H1 (cell line): ENCODE measurements around the gene PLEKHN1. TPM values are rescaled to one million over a fixed set of nuclear protein-coding genes. Genes with fewer than 3 reads are reported as not detected.

Experiments used
- CTCF ChIA-PET: fragments of 300-600 bp; sonication (Branson Sonifier 250); formaldehyde crosslinking; loops from one replicate; lab custom pipeline; 2021; ENCODE audit not compliant: partially characterized antibody; lab: Charles Lee
- POLR2A ChIA-PET: fragments of 300-600 bp; sonication (Branson Sonifier 250); formaldehyde crosslinking; loops from one replicate; lab custom pipeline; 2021; ENCODE audit warnings: inconsistent platforms; ENCODE audit not compliant: partially characterized antibody; lab: Charles Lee
- DNase-seq, 2 experiments: peaks; one replicate each; pipeline versions ENCODE4 v3.0.0 to v3.0.0-alpha.2; 2010 to 2022; ENCODE audit warnings: low spot score in 2 of 2, low read depth in 1 of 2, mixed read lengths in 1 of 2
- FAIRE-seq: peaks from 2 replicates; lab custom pipeline; 2011; peaks lifted over from hg19 to GRCh38; lab: Jason Lieb, UNC
- H2AFZ ChIP-seq: 2 replicates; pipeline ENCODE4 v1.8.1; 2012; ENCODE audit warnings: low read length, inconsistent platforms
- H2AK5ac ChIP-seq: 2 replicates; pipeline ENCODE4 v1.6.1; 2013; ENCODE audit warnings: low read depth, low read length
- H2BK120ac ChIP-seq: replicated peaks from 2 replicates; pipeline ENCODE3; 2013; ENCODE audit warnings: low read depth, low read length, inconsistent platforms
- H2BK12ac ChIP-seq: 2 replicates; pipeline ENCODE4 v1.6.1; 2013; ENCODE audit warnings: low read depth, low read length
- H2BK15ac ChIP-seq: 2 replicates; pipeline ENCODE4 v1.6.1; 2013; ENCODE audit warnings: low read length
- H2BK20ac ChIP-seq: 2 replicates; pipeline ENCODE4 v1.6.1; 2013; ENCODE audit warnings: low read length
- H2BK5ac ChIP-seq: 2 replicates; pipeline ENCODE4 v1.6.1; 2013; ENCODE audit warnings: low read depth, low read length
- H3K14ac ChIP-seq: 2 replicates; pipeline ENCODE4 v1.6.1; 2013; ENCODE audit warnings: inconsistent platforms; ENCODE audit not compliant: insufficient read length
- H3K18ac ChIP-seq: 2 replicates; pipeline ENCODE4 v1.6.1; 2013; ENCODE audit warnings: low read length; ENCODE audit errors: extremely low read depth
- H3K23ac ChIP-seq: 2 replicates; pipeline ENCODE4 v1.6.1; 2013; ENCODE audit warnings: inconsistent platforms; ENCODE audit not compliant: insufficient read length
- H3K23me2 ChIP-seq: 2 replicates; pipeline ENCODE4 v1.6.1; 2013; ENCODE audit warnings: low read depth, low read length
- H3K27ac ChIP-seq: 2 replicates; pipeline ENCODE4 v1.6.1; 2011; ENCODE audit warnings: low read depth, low read length, inconsistent platforms
- H3K27me3 ChIP-seq, 4 experiments: replicated peaks in 1 of 4; 1 replicate in 1 of 4; 2 replicates in 3 of 4; pipeline versions ENCODE4 v1.6.1 to v1.8.1; 2011 to 2013; ENCODE audit warnings: low read length in 3 of 4, mild to moderate bottlenecking in 3 of 4, inconsistent platforms in 2 of 4, mixed read lengths in 2 of 4, moderate library complexity in 1 of 4; ENCODE audit not compliant: control insufficient read depth in 3 of 4, insufficient read depth in 3 of 4; ENCODE audit errors: extremely low read depth in 1 of 4
- H3K36me3 ChIP-seq, 4 experiments: 2 replicates each; pipeline versions ENCODE4 v1.6.1 to v1.8.1; 2011 to 2013; ENCODE audit warnings: mild to moderate bottlenecking in 4 of 4, low read length in 3 of 4, moderate library complexity in 2 of 4, control low read depth in 1 of 4, inconsistent platforms in 1 of 4; ENCODE audit not compliant: insufficient read depth in 4 of 4, control insufficient read depth in 2 of 4
- H3K4ac ChIP-seq: replicated peaks from 2 replicates; pipeline ENCODE3; 2013; ENCODE audit warnings: low read length, low read depth, mixed read lengths, inconsistent platforms; ENCODE audit not compliant: insufficient read length
- H3K4me1 ChIP-seq, 4 experiments: replicated peaks in 1 of 4; 1 replicate in 1 of 4; 2 replicates in 3 of 4; pipeline versions ENCODE4 v1.6.1 to v1.8.1; 2011 to 2013; ENCODE audit warnings: low read length in 3 of 4, inconsistent platforms in 2 of 4, mixed read lengths in 1 of 4; ENCODE audit not compliant: insufficient read depth in 4 of 4, control insufficient read depth in 3 of 4
- H3K4me2 ChIP-seq, 2 experiments: 2 replicates each; pipeline versions ENCODE4 v1.6.1 to v1.8.1; 2011 to 2013; ENCODE audit warnings: low read depth in 2 of 2, low read length in 2 of 2, control low read depth in 1 of 2, inconsistent platforms in 1 of 2, mild to moderate bottlenecking in 1 of 2; ENCODE audit not compliant: insufficient read depth in 1 of 2
- H3K4me3 ChIP-seq, 4 experiments: fragments of 200-600, 300-600 bp in 1 of 4; sonication (generic), shearing (Covaris generic), sonication (Bioruptor Twin) in 1 of 4; 2 replicates each; pipeline versions ENCODE4 v1.5.1 to v1.8.1; 2011 to 2016; ENCODE audit warnings: low read length in 4 of 4, low read depth in 3 of 4, control low read depth in 2 of 4, inconsistent platforms in 2 of 4, mild to moderate bottlenecking in 2 of 4, mixed read lengths in 1 of 4, moderate library complexity in 1 of 4; ENCODE audit not compliant: insufficient read depth in 2 of 4; ENCODE audit errors: extremely low read depth in 1 of 4
- H3K56ac ChIP-seq: replicated peaks from 2 replicates; pipeline ENCODE3; 2013; ENCODE audit warnings: low read depth, mild to moderate bottlenecking, mixed read lengths, low read length, inconsistent platforms; ENCODE audit not compliant: insufficient read length
- H3K79me1 ChIP-seq: 2 replicates; pipeline ENCODE4 v1.6.1; 2013; ENCODE audit warnings: low read depth, low read length, control low read depth
- H3K79me2 ChIP-seq, 2 experiments: 2 replicates each; pipeline versions ENCODE4 v1.6.1 to v1.8.1; 2012 to 2013; ENCODE audit warnings: low read length in 2 of 2, mild to moderate bottlenecking in 2 of 2, inconsistent platforms in 1 of 2; ENCODE audit not compliant: insufficient read depth in 2 of 2, control insufficient read depth in 1 of 2
- H3K9ac ChIP-seq, 4 experiments: replicated peaks in 1 of 4; 1 replicate in 1 of 4; 2 replicates in 3 of 4; pipeline versions ENCODE4 v1.6.1 to v1.8.1; 2011 to 2013; ENCODE audit warnings: low read depth in 3 of 4, low read length in 3 of 4, control low read depth in 2 of 4, mild to moderate bottlenecking in 2 of 4, moderate library complexity in 2 of 4, inconsistent platforms in 1 of 4; ENCODE audit errors: extremely low read depth in 1 of 4
- H3K9me3 ChIP-seq, 2 experiments: 2 replicates each; pipeline versions ENCODE4 v1.6.1 to v1.8.1; 2012 to 2013; ENCODE audit warnings: mild to moderate bottlenecking in 2 of 2, moderate library complexity in 2 of 2, control low read depth in 1 of 2, inconsistent platforms in 1 of 2, low read depth in 1 of 2, low read length in 1 of 2, mixed read lengths in 1 of 2; ENCODE audit not compliant: insufficient read depth in 2 of 2
- H4K20me1 ChIP-seq, 2 experiments: replicated peaks in 1 of 2; 2 replicates each; pipeline versions ENCODE3 to v1.8.1; 2011 to 2013; ENCODE audit warnings: inconsistent platforms in 2 of 2, low read length in 2 of 2, mild to moderate bottlenecking in 1 of 2; ENCODE audit not compliant: insufficient read depth in 2 of 2, control insufficient read depth in 1 of 2
- H4K5ac ChIP-seq: 2 replicates; pipeline ENCODE4 v1.6.1; 2013; ENCODE audit warnings: low read length, low read depth, mixed read lengths, inconsistent platforms; ENCODE audit not compliant: insufficient read length
- H4K8ac ChIP-seq: 2 replicates; pipeline ENCODE4 v1.8.0; 2013; ENCODE audit warnings: mild to moderate bottlenecking, moderate library complexity, low read length, inconsistent platforms; ENCODE audit not compliant: insufficient read depth; ENCODE audit errors: extremely low read depth
- H4K91ac ChIP-seq: replicated peaks from 2 replicates; pipeline ENCODE3; 2013; ENCODE audit warnings: low read length, mixed read lengths, inconsistent platforms; ENCODE audit not compliant: insufficient read length
- JUND ChIP-seq: IDR thresholded peaks from 2 replicates; pipeline ENCODE4 v1.6.1; 2011; ENCODE audit warnings: mild to moderate bottlenecking, improper control_type of control experiment, low read length
- MAFK ChIP-seq: IDR thresholded peaks from 2 replicates; pipeline ENCODE4 v1.6.1; 2012; ENCODE audit warnings: low read depth, mild to moderate bottlenecking, improper control_type of control experiment, low read length
- RAD21 ChIP-seq, 2 experiments: IDR thresholded peaks in 1 of 2; conservative IDR thresholded peaks in 1 of 2; 2 replicates each; pipeline ENCODE4 v1.6.1; 2011; ENCODE audit warnings: low read depth in 2 of 2, low read length in 2 of 2, improper control_type of control experiment in 1 of 2, inconsistent platforms in 1 of 2, mild to moderate bottlenecking in 1 of 2, moderate library complexity in 1 of 2
- WGBS, 2 experiments: shearing (Covaris generic) in 1 of 2; methylation state at CpG; one replicate each; pipeline versions ENCODE4 v1.1.6 to v1.1.7; 2013 to 2015; ENCODE audit warnings: low lambda C conversion rate in 2 of 2, mixed read lengths in 2 of 2, inconsistent platforms in 1 of 2, low coverage in 1 of 2, missing lambda C conversion rate in 1 of 2; ENCODE audit not compliant: insufficient replicate concordance in 2 of 2, insufficient coverage in 1 of 2, insufficient read length in 1 of 2; ENCODE audit errors: extremely low coverage in 1 of 2, missing lambda C conversion rate in 1 of 2; 5-methylcytosine and 5-hydroxymethylcytosine counted together
- polyA plus RNA-seq, 7 experiments: library from polyadenylated mRNA; depleted of rRNA in 3 of 7; stranded (reverse) in 5 of 7; unstranded in 2 of 7; fragments of >200 nt in 5 of 7; fragments of 200-250 nt in 2 of 7; gene quantifications; 1 replicate in 5 of 7; 2 replicates in 1 of 7; 4 replicates in 1 of 7; pipeline versions ENCODE4 v1.2.1 to v1.2.3, GENCODE V29; 2011 to 2013; ENCODE audit warnings: missing spikeins in 2 of 7, mixed read lengths in 2 of 7
- total RNA-seq: library from RNA; stranded (reverse); fragmentation: NEBNext Ultra II Directional; extraction: Animal tissue kit (Norgen Biotek cat#: 25700); gene quantifications from 2 replicates; pipeline ENCODE4 v1.2.1, GENCODE V29; 2021
- TF ChIP-seq, protein P1 (sequence below), 3 experiments: IDR thresholded peaks; 1 replicate in 2 of 3; 2 replicates in 1 of 3; pipeline versions ENCODE4 v1.5.1 to v1.6.1; 2011; ENCODE audit warnings: low read length in 3 of 3, mild to moderate bottlenecking in 3 of 3, inconsistent platforms in 2 of 3, low read depth in 1 of 3, moderate library complexity in 1 of 3; ENCODE audit not compliant: insufficient read depth in 1 of 3; ENCODE audit errors: control extremely low read depth in 1 of 3

Gene PLEKHN1
- total and polyA plus RNA-seq, 2 of the 8 experiments (the other 6 are each of a cell fraction or from before 2014, with no cell fraction given), result 0.39 to 1.5 TPM

- peak in 1 of 2 experiments; percentile 92 for DNase-seq
- Histone ChIP-seq H3K4ac (no peak overlapping the region), H3K27me3 (peaks cover 0 to 29% (median 17%) of the 10 kb centered on the region in 4 experiments; a peak in 6 of 7 replicates), H3K9ac (no peak overlapping the region), H3K23me2 (peaks cover 4% of the 10 kb centered on the region; the same call in 1 of the 2 replicates), H3K79me1 (no peaks in the 10 kb centered on the region), H3K79me2 (no peaks in the 10 kb centered on the region), H2BK20ac (no peak overlapping the region), H2BK120ac (no peak overlapping the region), H2BK15ac (no peak overlapping the region; the same call in 1 of the 2 replicates), H4K5ac (no peak overlapping the region), H3K9me3 (no peaks in the 10 kb centered on the region), H2AK5ac (no peak overlapping the region), H4K8ac (no peak overlapping the region; the same call in 1 of the 2 replicates), H3K4me2 (peak overlapping the region in 1 of 2 experiments; percentile 38; a peak in 2 of 4 replicates), H3K23ac (no peak overlapping the region), H2AFZ (no peak overlapping the region), H4K20me1 (peaks cover 0 to 8% of the 10 kb centered on the region in 2 experiments), H3K56ac (no peak overlapping the region), H4K91ac (no peak overlapping the region), H3K4me3 (no peak overlapping the region), H3K4me1 (no peaks in the 10 kb centered on the region; a peak in 1 of 7 replicates), H3K18ac (no peak overlapping the region)
- POLR2A ChIA-PET, result interaction anchor here (0.7 to 1.6 kb wide), 5 partner anchors 15 to 80 kb away, joined by 3 to 4 read pairs (median 4); partner anchors contain the start of gene HES4
- CTCF ChIA-PET, result interaction anchor here (0.6 to 6.9 kb wide), 45 partner anchors 8 to 431 kb away, joined by 3 to 86 read pairs (median 5); partner anchors contain the start of genes HES4, ISG15, PLEKHN1 and RNF223
- 29% methylated on average over 20 of the region's 29 CpGs; no CpG with 5 or more reads in 1 of the 2 experiments for WGBS, 2 experiments
- TF ChIP-seq JUND (no peak), RAD21 (IDR thresholded peaks at IDR 0.05 in 1 of 2, conservative IDR thresholded peaks at IDR 0.05 in 1 of 2; ENCODE audit: low read depth in 2 of 2, low read length in 2 of 2) (peak; percentile 80 to 83), MAFK (no peak)
- TF ChIP-seq, protein P1, sequence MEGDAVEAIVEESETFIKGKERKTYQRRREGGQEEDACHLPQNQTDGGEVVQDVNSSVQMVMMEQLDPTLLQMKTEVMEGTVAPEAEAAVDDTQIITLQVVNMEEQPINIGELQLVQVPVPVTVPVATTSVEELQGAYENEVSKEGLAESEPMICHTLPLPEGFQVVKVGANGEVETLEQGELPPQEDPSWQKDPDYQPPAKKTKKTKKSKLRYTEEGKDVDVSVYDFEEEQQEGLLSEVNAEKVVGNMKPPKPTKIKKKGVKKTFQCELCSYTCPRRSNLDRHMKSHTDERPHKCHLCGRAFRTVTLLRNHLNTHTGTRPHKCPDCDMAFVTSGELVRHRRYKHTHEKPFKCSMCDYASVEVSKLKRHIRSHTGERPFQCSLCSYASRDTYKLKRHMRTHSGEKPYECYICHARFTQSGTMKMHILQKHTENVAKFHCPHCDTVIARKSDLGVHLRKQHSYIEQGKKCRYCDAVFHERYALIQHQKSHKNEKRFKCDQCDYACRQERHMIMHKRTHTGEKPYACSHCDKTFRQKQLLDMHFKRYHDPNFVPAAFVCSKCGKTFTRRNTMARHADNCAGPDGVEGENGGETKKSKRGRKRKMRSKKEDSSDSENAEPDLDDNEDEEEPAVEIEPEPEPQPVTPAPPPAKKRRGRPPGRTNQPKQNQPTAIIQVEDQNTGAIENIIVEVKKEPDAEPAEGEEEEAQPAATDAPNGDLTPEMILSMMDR (IDR thresholded peaks at IDR 0.05; ENCODE audit: control extremely low read depth in 1 of 3, insufficient read depth in 1 of 3, low read depth in 1 of 3, low read length in 3 of 3), result peak in 2 of 3 experiments; percentile 59 to 84; a peak in 3 of 4 replicates
- TF ChIP-seq, all 59 proteins: peak for 2
- no peak for FAIRE-seq
- Histone ChIP-seq H3K27ac (no peak overlapping the region), H3K14ac (no peak overlapping the region), H2BK12ac (0 out of 2 replicates have a peak overlapping the region, but pooled peaks have one; percentile 50), H3K36me3 (no peaks in the 10 kb centered on the region), H2BK5ac (no peak overlapping the region)
Measured at GRCh38 chr1:983798-984475, 17.7 kb downstream of the PLEKHN1 start.
